HuH-7.5 (cell line): ENCODE measurements around the gene SERINC5.
"Not testable (repeated sequence)": the region's sequence is repeated elsewhere in the genome, so short reads cannot be mapped to it uniquely, and the experiment has no call there.

Source experiments
- DNase-seq: peaks from one replicate; pipeline ENCODE4 v3.0.0; 2011; ENCODE audit warnings: low spot score

The SERINC5 gene

DNA sequence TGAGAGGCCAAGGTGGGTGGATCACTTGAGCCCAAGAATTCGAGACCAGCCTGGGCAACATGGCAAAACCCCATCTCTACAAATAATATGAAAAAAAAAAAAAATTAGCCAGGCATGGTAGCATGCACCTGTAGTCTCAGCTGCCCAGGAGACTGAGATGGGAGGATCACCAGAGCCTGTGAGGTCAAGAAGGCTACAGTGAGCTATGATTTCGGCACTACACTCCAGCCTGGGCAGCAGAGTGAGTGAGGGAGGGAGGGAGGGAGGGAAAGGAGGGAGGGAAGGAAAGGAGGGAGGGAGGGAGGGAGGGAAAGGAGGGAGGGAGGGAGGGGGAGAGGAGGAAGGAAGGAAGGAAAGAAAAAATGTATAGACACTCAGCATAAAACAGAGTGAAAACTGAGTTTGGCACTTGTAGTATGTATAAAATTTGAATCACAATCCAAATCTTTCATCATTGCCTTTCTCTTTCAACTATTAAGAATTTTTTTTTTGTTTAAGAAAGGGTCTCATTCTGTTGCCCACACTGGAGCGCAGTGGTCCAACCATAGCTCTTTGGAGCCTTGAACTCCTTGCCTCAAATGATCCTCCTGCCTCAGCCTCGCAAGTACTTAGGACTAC is 27.8 kb downstream of the SERINC5 start:
- DNase-seq: no peak

DNA sequence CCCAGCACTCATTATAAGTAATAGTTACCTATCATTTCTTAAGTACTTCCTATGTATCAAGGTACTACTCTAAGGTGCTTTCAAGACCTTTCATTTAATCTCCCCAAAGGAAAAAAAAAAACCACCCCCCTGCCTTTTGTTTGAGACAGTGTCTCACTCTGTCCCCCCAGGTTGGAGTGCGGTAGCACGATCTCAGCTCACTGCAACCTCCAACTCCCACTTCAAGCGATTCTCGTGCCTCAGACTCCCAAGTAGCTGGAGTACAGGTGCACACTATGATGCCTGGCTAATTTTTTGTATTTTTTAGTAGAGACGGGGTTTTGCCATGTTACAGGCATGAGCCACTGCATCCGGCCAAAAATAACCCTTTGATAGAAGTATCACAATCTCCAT is 29.9 kb downstream of the SERINC5 start:
- DNase-seq: no peak

DNA sequence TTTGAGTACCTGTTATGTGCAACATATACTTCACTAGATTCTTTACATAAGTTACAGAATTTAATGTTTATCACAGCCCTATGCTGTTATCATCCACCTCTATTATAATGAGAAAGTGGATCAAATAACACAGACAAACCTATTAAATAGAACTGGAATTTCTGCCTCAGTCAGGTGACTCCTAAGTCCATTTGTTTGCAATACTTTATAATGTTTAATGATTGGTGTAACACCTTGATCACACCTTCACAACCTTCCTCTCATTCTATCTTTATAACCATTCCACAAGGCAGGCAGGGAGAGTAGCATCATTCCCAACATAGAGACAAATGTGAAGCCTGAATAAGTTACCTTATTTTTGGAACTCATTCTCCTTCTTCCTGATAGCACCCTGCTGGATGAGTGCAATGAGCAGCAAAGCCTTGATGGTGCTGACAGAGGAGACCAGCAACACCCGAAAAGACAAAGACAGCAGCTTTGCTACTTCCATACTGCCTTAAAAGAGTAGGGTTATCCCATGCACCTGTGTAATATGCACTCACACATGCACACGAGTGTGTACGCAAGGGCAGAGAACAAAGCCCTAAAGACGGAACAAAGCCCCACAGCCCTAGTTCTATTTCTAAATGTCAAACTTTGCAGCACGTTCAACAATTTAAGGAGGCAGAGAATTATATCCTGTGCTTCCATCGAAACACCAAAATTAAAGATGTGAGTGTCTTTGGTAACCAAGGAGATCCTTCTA is 30.5 kb downstream of the SERINC5 start:
- no peak for DNase-seq

GRCh38 chr5:80223561-80223960 is 32.3 kb downstream of the SERINC5 start:
- no peak for DNase-seq

DNA sequence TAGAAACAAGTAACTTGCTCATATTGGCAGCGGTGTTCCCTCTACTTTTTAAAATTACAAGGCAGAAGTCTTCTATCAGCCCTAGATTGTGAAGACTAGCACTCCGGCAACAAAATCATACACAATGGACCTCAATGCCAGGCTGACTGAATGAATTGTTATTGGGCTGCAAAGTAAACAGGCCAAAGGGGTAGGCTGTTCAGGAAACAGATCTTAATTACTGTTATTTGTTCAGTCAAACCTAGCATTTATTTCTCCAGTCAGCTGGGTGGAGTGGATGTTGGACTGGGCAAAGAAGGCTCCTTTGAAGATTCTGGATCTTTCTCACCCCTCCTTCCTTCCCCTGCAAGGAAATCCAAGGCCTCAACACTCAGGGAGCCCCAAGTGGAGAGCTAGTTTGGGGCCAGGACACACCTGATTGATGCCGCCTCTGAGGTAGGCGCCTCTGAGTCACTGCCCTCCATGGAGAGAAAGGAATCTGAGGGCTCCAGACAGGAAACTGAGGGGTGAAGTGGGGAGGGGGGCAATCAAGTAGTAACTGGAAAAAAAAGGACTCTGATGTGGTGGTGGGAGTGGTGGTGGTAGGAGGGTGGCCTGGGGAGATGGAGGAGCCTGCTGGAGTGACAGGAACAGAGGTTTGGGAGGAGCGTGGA is 35.5 kb downstream of the SERINC5 start:
- no peak for DNase-seq

DNA sequence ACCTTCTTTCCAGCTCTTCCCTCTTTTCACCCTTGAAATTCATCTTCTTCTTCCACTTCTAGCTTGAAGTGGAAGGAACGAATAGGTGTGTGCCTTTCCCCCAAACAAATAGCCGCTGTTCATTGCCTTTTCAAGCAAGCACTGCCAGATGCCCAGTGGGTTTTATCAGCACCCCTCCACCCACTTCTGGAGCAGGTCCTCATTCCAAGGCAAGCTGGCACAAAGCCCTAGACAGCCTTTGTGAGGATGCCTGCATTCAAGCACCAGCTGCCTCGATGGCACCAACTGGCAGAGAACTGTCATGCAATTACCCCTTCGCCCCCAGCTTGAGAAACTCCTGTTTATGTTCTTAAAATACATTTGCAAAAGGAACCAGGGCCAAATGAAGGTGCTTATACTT is 36.5 kb downstream of the SERINC5 start:
- DNase-seq: no peak

DNA sequence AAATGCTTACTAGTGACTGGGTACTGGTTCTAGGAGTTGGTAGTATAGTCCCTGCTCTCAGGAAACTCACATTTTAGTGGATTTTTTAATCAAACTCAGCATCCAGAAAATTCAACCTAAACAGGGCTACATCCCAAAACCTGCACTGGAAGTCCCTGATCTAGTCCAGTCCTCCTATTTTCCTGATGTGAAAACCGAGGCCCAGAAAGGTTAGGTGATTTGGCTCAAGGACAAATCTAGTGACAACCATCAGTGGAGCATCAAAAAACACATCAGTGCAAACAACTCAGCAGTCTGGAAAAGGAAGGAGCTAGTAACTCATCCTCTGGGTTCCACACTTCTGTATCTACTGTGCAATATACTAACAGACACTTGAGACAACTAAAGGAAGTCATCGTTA is 38.2 kb downstream of the SERINC5 start:
- DNase-seq: no peak

GRCh38 chr5:80216753-80217596 is 38.9 kb downstream of the SERINC5 start:
- DNase-seq: no peak

DNA sequence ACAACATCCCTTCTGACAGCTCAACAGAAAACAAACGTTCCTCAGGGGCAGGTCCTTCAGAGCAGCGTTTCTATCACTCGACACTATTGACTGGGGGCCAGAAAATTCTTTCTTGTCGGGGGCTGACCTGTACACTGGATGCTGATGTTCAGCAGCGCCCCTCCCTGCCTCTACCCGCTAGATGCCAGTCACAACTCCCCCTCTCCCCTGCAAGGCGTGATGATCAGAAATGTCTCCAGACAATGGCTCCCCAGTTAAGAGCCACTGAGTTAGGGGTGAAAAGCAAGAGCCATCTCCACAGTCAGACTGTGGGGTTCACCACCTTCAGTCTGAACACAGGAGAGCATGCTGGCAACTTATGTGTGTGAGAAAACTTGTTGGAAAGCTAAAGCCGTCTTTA is 39.8 kb downstream of the SERINC5 start:
- DNase-seq: no peak

DNA sequence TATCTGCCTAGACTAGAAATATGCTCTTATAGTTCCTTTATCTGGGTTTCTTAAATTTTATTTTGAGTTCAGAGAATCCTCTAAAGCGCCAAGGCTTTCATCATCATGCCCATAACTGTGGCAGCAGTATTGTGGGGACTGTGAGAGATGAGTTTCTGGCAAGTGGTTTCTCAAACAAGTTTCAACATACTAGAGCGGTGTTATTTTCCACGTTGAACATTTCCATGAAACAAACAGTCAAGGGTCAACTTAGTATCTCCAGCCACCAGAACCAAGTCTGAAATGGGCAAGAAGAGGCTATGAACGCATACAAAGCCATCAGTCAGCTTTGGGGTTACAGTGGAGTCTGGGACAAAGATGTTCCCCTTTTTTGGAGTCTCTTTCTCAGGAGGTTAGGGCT is 40.3 kb downstream of the SERINC5 start:
- DNase-seq: no peak

- no peak for DNase-seq
Observed at GRCh38 chr5:80213466-80213865, 42.4 kb downstream of the SERINC5 start.

DNA sequence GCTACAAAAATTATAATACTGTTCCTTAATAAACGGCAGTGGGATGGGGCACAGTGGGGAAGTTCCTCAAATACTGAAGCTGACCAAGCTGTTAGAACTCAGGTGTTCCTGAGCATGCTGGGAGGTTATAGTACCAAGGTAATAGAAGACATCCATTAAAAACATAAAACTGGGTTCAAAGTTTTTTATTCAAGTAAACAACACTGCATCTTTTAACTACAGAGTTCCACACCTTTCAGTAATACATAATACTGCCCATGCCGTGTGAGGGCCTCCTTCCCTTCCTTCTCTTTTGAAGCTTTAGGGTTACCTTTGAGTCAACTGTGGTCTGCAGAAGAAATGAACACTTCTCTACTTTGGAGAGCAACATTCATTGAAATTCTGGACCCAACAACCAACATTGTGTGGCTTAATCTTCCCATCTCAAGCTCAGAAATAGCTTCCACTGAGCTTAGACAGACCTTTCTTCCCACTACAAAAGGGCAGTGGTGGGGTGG is 43.6 kb downstream of the SERINC5 start:
- no peak for DNase-seq

DNA sequence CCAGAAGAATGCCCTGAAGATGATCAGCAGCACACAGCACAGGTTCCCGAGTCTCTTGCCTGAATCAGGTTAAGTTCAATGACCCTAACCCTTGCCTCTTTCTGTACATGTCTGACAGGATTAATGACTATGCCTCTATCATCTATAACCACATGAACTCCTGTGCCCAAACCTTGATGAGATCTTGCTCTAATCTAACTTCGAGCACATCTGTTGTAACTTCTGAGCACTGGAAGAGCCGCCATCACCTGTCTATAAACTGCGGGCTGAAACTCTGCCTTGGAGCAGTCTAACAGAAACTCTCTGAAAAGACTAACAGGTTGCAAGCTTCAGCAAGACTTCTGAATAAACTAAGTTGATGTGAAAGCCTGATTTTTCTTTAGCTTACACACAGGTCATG is 44.5 kb downstream of the SERINC5 start:
- no peak for DNase-seq

GRCh38 chr5:80210014-80210413 is 45.8 kb downstream of the SERINC5 start:
- DNase-seq: no peak

DNA sequence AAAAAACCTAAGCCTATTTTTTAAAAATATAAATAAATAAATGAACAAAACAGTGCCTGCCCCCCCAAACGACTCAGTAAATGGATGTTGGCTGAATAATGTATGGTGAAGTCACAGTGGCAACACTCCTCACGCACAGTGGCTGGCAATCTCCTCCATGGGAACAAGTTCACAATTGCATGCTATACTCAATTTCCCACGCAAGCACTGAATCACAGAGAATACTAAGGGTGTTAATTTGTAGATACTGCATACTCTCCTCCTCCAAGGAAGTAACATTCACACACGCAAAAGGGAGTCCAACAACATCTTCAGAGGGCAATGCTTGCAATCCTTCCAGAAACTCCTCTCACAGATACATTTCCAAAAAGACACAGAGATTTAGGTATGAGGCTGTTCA is 47.5 kb downstream of the SERINC5 start:
- DNase-seq: no peak

DNA sequence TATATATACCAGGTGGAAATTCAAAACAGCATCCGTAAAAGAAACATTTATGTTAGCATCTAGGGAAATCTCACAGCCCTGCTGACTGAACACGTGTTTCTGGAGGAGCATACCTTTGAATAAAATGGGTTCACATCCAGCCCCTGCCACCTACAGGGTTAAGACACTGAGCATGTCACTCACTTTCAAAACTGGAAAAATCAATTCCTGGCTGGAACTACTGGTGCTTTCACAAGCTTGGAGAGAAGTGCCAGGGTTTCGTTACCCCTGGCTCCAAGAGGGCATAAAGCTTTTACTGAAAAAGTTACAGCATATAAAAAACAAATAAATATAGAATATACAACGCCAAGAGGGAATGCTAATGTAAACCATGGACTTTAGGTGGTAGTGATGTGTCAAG is 48.0 kb downstream of the SERINC5 start:
- DNase-seq: no peak

DNA sequence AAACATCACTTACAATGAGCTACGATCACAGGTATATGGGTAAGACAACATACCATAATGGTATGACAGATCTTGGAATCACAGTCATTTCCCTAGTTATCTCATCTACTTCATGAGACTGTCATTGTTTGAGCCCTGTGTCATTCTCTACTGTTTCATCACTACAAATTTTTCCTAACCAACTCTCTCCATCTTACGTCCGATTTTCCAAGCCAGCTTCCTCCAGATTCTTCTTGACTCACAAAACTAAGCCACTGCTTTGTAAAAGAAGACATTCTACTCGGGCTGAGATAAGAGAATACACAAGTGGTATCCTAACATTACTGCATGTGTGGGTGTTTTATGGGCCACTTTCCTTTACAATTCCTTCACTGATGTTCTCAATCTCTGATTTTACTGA is 49.6 kb downstream of the SERINC5 start:
- DNase-seq: no peak

DNA sequence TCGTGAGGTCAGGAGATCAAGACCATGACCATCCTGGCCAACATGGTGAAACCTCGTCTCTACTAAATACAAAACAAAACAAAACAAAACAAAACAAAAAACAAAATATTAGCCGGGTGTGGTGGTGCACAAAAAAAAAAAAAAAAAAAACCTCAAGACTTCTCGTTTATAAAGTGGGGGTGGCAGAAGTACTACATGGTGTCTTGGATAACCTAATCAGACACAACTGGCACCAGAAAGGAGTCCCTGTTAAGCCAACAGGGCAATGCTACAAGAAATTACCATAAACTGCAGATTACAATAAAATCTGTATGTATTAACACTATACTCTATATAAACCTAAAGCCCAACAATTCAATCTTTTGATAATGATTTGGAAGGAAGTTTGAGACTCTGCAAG is 50.0 kb downstream of the SERINC5 start:
- no peak for DNase-seq

DNA sequence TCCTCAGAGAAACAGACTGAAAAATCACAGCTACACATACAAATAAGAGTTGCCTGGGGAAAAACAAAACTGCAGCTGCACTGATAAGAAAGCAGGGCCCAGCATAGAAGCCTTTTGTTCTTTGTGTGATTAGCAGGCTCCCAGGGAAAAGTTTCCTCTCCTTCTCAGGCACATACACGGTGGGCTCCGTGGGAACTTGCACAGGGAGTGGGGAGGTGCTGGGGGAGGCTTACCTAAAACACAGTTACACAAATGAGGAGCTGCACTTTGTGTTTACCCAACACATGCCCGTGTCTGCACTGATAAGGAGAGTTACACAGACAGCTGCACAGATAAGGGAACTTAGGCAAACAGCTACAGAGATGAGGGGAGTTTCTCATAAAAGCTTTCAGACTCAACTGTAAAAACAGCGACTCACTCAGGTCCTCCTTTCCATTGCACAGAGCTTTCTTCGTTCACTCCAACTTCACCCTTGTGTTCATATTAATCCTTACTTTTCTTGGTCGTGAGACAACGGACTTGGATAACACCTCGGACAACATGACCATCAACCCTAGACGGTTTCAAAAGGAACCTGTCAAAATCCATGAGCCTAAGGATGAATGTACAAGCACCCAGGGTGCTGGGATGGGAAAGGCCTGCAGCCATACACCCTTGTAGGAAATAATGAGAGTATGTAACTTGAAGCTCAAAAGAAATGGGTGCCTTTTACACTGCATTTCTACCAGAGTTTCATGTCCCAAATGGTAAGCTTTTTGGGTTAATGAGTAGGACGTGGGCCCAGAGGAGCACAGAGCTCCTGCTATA is 50.8 kb downstream of the SERINC5 start:
- DNase-seq: peak; percentile 24

GRCh38 chr5:80201763-80202162 is 54.1 kb downstream of the SERINC5 start:
- not testable (repeated sequence) for DNase-seq

- DNase-seq: no peak
Observed at GRCh38 chr5:80198920-80199319, 56.9 kb downstream of the SERINC5 start.

- no peak for DNase-seq
Observed at GRCh38 chr5:80198399-80198798, 57.4 kb downstream of the SERINC5 start.
